GM10266 (cell line): ENCODE results near the gene IGIP.

Source experiments
- DNase-seq: peaks from one replicate; pipeline ENCODE4 v3.0.0; 2012; ENCODE audit errors: extremely low spot score
- TF ChIP-seq, protein P1 (sequence below): IDR thresholded peaks from 2 replicates; pipeline ENCODE4 v1.5.1; 2012; ENCODE audit warnings: mild to moderate bottlenecking, low read depth; ENCODE audit not compliant: control insufficient read depth, insufficient read depth; ENCODE audit errors: missing control alignments

Gene IGIP

GRCh38 chr5:140131967-140132409 lies 6.3 kb downstream of the IGIP start:
- DNase-seq, result no peak
- TF ChIP-seq, protein P1, sequence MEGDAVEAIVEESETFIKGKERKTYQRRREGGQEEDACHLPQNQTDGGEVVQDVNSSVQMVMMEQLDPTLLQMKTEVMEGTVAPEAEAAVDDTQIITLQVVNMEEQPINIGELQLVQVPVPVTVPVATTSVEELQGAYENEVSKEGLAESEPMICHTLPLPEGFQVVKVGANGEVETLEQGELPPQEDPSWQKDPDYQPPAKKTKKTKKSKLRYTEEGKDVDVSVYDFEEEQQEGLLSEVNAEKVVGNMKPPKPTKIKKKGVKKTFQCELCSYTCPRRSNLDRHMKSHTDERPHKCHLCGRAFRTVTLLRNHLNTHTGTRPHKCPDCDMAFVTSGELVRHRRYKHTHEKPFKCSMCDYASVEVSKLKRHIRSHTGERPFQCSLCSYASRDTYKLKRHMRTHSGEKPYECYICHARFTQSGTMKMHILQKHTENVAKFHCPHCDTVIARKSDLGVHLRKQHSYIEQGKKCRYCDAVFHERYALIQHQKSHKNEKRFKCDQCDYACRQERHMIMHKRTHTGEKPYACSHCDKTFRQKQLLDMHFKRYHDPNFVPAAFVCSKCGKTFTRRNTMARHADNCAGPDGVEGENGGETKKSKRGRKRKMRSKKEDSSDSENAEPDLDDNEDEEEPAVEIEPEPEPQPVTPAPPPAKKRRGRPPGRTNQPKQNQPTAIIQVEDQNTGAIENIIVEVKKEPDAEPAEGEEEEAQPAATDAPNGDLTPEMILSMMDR, result no peak

- TF ChIP-seq, protein P1, result no peak
- no peak for DNase-seq
Observed at GRCh38 chr5:140133514-140134167, 7.9 kb downstream of the IGIP start.

DNA sequence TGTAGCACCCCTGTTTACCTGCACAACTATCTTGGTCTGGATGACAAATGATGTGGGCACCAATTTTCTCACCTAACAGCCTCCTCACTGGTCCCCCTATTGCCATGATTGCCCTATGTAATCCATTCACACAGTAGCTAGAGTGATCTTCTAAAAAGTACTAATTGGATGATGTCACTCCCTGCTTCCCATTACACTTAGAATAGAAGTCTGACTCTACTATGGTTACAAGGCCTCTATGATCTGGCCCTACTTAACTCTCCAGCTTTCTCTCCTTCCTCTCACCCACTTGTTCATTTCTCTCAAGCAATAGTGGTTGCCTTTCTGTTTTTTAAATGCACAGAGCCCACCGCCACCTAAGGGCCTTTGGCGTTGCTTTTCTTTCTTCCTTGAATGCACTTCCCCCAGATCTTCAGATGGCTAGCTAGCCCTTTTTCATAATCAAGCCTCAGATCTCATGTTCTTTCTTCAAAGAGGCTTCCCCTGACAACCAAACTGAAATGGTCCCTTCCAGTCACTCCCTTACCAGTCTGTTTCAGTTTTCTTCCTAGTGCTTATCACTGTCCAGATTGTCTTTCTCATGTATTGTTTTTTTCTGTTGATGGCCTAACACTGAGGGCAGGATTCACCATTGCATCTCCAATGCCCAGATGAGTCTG lies 8.7 kb downstream of the IGIP start:
- TF ChIP-seq, protein P1, result no peak
- DNase-seq, result no peak

GRCh38 chr5:140135127-140135526 lies 9.4 kb downstream of the IGIP start:
- DNase-seq, result no peak
- TF ChIP-seq, protein P1, result no peak

- TF ChIP-seq, protein P1, result no peak
- no peak for DNase-seq
Observed at GRCh38 chr5:140136624-140137023, 10.9 kb downstream of the IGIP start.

DNA sequence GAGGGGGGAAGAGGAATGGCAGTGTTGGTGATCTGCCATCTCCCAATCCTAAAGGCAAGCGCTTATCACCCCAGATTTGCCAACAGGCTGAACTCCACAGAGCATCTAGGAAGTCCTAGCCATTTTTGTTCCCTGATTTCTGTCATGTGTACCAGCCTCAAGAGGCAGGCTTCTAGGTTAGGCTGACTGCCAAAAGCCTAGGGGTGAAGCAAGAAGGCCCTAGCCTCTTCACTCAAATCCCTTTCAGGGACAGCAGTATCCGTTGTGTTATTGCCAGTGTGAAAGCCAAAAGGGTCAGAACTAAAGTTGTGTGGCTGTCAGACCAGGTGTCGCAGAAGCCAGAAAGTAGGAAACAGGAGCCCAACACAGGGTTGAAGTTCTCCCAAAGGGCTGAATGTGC lies 14.7 kb downstream of the IGIP start:
- no peak for DNase-seq
- TF ChIP-seq, protein P1, result no peak

DNA sequence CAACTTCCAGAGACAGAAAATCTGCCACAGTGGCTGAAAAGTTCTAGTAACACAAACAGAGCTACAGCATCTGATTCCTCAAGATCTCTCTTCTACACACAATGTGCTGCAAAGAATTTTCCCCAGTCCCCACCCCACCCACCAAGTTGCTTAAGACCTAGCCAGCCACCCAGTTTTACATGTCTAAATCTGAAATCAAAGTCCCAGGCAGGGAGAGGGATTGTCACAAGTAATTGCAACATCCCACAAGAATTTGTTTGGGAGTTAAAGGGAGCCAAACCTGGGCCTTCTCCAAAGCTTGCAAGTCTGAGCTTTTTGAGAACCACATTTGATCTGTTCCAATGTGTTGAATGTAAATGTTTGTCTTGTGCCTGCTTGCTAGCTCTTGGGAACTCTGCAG lies 15.5 kb downstream of the IGIP start:
- DNase-seq, result no peak
- TF ChIP-seq, protein P1, result no peak
